Fibroblast of lung (primary cell): Measurements from ENCODE around the gene TXNDC16. TPM values are rescaled to one million over a fixed set of nuclear protein-coding genes. Genes with fewer than 3 reads are reported as not detected.

Experiments used
- DNase-seq, 2 donors: peaks; one replicate each; pipeline versions ENCODE4 v3.0.0 to v3.0.0-alpha.2; 2010; ENCODE audit warnings: low read depth in 2 of 2
- H2AFZ ChIP-seq: 2 replicates; pipeline ENCODE4 v1.5.1; 2012; ENCODE audit warnings: low read length, control low read depth, inconsistent platforms
- H3K27ac ChIP-seq: 2 replicates; pipeline ENCODE4 v1.5.1; 2011; ENCODE audit warnings: low read length, control low read depth; ENCODE audit not compliant: insufficient read depth
- H3K27me3 ChIP-seq: 2 replicates; pipeline ENCODE4 v1.5.1; 2011; ENCODE audit warnings: mild to moderate bottlenecking, low read length; ENCODE audit not compliant: control insufficient read depth, insufficient read depth
- H3K36me3 ChIP-seq: 2 replicates; pipeline ENCODE4 v1.5.1; 2011; ENCODE audit warnings: low read length; ENCODE audit not compliant: control insufficient read depth, insufficient read depth
- H3K4me1 ChIP-seq: 2 replicates; pipeline ENCODE4 v1.5.1; 2011; ENCODE audit warnings: low read length; ENCODE audit not compliant: control insufficient read depth, insufficient read depth; ENCODE audit errors: extremely low read depth
- H3K4me2 ChIP-seq: 2 replicates; pipeline ENCODE4 v1.5.1; 2011; ENCODE audit warnings: low read length, control low read depth; ENCODE audit not compliant: insufficient read depth; ENCODE audit errors: extremely low read depth
- H3K4me3 ChIP-seq, 4 experiments: fragments of 200-600 bp in 1 of 4; sonication (generic) in 1 of 4; replicated peaks in 1 of 4; 2 replicates each; pipeline ENCODE4 v1.5.1; 2011 to 2016; ENCODE audit warnings: low read length in 4 of 4, low read depth in 3 of 4, mild to moderate bottlenecking in 3 of 4, control low read depth in 2 of 4, inconsistent platforms in 1 of 4, mixed read lengths in 1 of 4; ENCODE audit not compliant: insufficient read depth in 1 of 4; ENCODE audit errors: control extremely low read depth in 1 of 4
- H3K79me2 ChIP-seq: 2 replicates; pipeline ENCODE4 v1.5.1; 2012; ENCODE audit warnings: mild to moderate bottlenecking, low read length, inconsistent platforms; ENCODE audit not compliant: control insufficient read depth, insufficient read depth
- H3K9ac ChIP-seq: 2 replicates; pipeline ENCODE4 v1.5.1; 2011; ENCODE audit warnings: mild to moderate bottlenecking, low read length, control low read depth; ENCODE audit not compliant: insufficient read depth
- H3K9me3 ChIP-seq: 2 replicates; pipeline ENCODE4 v1.5.1; 2012; ENCODE audit warnings: low read depth, low read length; ENCODE audit not compliant: control insufficient read depth, insufficient read depth
- H4K20me1 ChIP-seq: 2 replicates; pipeline ENCODE4 v1.5.1; 2011; ENCODE audit warnings: low read length; ENCODE audit not compliant: control insufficient read depth, insufficient read depth; ENCODE audit errors: extremely low read depth
- CTCF ChIP-seq, 2 donors: IDR thresholded peaks in 1 of 2; conservative IDR thresholded peaks in 1 of 2; 1 replicate in 1 of 2; 2 replicates in 1 of 2; pipeline ENCODE4 v1.5.1; 2011 to 2012; ENCODE audit warnings: low read length in 2 of 2, control low read depth in 1 of 2, inconsistent platforms in 1 of 2, low read depth in 1 of 2, mild to moderate bottlenecking in 1 of 2
- EZH2 ChIP-seq: IDR thresholded peaks from 2 replicates; pipeline ENCODE4 v1.5.1; 2012; ENCODE audit warnings: low read length, control low read depth, mild to moderate bottlenecking; ENCODE audit errors: missing control alignments
- polyA plus RNA-seq, 2 donors: library from polyadenylated mRNA; depleted of rRNA in 1 of 2; stranded (reverse) in 1 of 2; unstranded in 1 of 2; fragments of >200 nt; gene quantifications; 2 replicates each; pipeline ENCODE4 v1.2.1, GENCODE V29; 2011 to 2012; ENCODE audit warnings: missing spikeins in 1 of 2
- total RNA-seq: library from RNA; depleted of rRNA; stranded (reverse); fragments of >200 nt; gene quantifications from 2 replicates; pipeline ENCODE4 v1.2.1, GENCODE V29; 2014

Gene TXNDC16
- total and polyA plus RNA-seq, 2 donors (not counting 1 experiment from before 2014, with no cell fraction given) = 3.0 to 6.6 TPM

DNA sequence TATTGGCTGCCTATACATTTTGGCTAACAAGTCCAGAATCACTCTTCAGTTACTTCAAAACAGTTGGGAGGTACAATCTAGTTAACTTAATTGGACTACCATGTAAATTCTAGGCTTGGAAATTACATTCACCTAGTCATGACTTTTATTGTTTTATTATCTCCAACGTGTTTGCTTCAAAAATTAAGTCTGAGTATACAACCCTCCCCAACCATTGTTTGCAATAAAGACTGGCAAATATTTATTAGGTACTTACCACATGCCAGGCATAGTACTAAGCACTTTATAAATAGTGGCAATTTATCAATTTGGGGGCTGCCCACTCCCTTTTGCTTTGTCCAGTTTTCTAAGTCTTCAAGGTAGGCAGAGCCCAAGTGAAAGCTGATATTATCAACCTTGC is 30.3 kb downstream of the TXNDC16 start:
- no peak for DNase-seq
- no peak overlapping the region for H3K4me2 ChIP-seq
- no peak overlapping the region for H3K4me3 ChIP-seq
- H3K27ac ChIP-seq = no peak overlapping the region
- H3K27me3 ChIP-seq = no peaks in the 10 kb centered on the region
- no peaks in the 10 kb centered on the region for H3K4me1 ChIP-seq
- H2AFZ ChIP-seq = no peak overlapping the region
- no peak overlapping the region for H3K9ac ChIP-seq
- no peaks in the 10 kb centered on the region for H3K36me3 ChIP-seq
- no peaks in the 10 kb centered on the region for H3K9me3 ChIP-seq
- H3K79me2 ChIP-seq = no peaks in the 10 kb centered on the region
- TF ChIP-seq EZH2 = no peak
- no peak for TF ChIP-seq CTCF (conservative IDR thresholded peaks at IDR 0.05 in 1 of 2, IDR thresholded peaks at IDR 0.05 in 1 of 2; ENCODE audit: low read depth in 1 of 2, low read length in 2 of 2)
- no peaks in the 10 kb centered on the region for H4K20me1 ChIP-seq

DNA sequence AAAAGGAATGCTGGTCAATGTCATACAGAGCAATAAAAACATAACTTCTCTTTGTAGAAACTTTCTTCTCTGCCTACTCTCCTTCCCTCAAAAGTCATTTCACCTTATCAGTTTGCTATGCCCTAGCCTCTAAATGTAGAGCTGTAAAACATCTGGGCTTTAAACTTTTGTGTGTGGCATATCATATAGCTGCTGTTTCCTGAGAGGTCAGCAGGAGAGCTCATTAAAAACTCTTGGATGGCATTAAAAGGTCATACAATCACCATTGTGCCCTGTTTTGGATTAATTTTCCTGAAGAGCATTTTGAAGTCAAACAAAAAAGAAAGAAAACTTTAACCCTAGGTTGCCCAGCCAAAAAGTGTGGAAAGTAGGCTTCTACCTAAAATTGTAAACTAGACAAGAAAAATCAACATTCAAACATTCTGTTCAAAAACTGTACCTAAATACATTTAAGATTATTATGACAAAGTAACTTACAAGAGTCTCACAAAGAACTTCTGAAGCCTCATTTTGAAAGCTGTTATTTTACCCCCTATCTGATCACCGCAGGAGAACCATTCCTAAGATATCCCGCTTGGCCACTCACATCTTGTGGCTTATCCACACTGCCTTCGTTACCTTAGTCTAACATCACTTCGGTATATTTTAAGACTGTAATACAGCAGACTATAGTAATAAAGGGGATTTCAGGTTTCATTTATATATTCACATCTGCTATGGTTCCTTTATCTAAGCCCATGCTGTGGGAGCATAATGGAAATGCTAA is 38.1 kb downstream of the TXNDC16 start:
- H3K4me1 ChIP-seq = no peaks in the 10 kb centered on the region
- no peak for TF ChIP-seq CTCF (conservative IDR thresholded peaks at IDR 0.05 in 1 of 2, IDR thresholded peaks at IDR 0.05 in 1 of 2; ENCODE audit: low read depth in 1 of 2, low read length in 2 of 2)
- TF ChIP-seq EZH2 = no peak

DNA sequence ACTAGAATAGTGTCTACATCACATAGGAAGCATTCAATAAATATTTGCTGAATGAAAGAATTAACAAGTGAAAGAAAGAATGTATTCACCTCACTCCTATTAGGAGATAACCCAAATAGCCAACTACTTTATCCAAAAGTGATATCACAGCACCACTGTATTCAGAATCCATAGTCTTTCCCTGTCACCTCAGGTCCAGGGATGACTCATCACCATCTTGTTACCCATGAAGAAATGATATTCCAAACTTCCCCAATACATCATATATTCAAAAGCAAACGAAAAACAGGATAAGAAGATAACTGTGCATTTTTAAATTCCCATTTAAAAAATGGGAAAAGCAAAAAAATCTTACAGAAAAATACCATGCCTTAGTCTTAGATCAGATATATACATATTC is 39.1 kb downstream of the TXNDC16 start:
- Histone ChIP-seq H3K4me2 (no peak overlapping the region), H2AFZ (no peak overlapping the region), H3K27ac (no peak overlapping the region), H3K27me3 (no peaks in the 10 kb centered on the region), H3K36me3 (no peaks in the 10 kb centered on the region), H3K9ac (no peak overlapping the region), H3K4me1 (no peaks in the 10 kb centered on the region), H3K9me3 (no peaks in the 10 kb centered on the region), H3K4me3 (no peak overlapping the region), H3K79me2 (no peaks in the 10 kb centered on the region), H4K20me1 (no peaks in the 10 kb centered on the region)
- no peak for DNase-seq
- TF ChIP-seq EZH2 (no peak), CTCF (conservative IDR thresholded peaks at IDR 0.05 in 1 of 2, IDR thresholded peaks at IDR 0.05 in 1 of 2; ENCODE audit: low read depth in 1 of 2, low read length in 2 of 2) (no peak)

More for the DNA sequence above, 38.1 kb downstream of the TXNDC16 start:
- DNase-seq = no peak
- Histone ChIP-seq H3K79me2 (no peaks in the 10 kb centered on the region), H3K27me3 (no peaks in the 10 kb centered on the region), H3K9me3 (no peaks in the 10 kb centered on the region), H3K36me3 (no peaks in the 10 kb centered on the region), H3K4me2 (no peak overlapping the region), H3K9ac (no peak overlapping the region), H3K27ac (no peak overlapping the region), H2AFZ (no peak overlapping the region), H3K4me3 (no peak overlapping the region), H4K20me1 (no peaks in the 10 kb centered on the region)
